Testis (tissue), 3 donors: Measurements from ENCODE around the gene ZNF784. TPM values are rescaled to one million over a fixed set of nuclear protein-coding genes. Genes with fewer than 3 reads are reported as not detected.

Experiments
- DNase-seq: peaks from one replicate; pipeline ENCODE4 v3.0.0-alpha.2; 2019
- H3K27ac ChIP-seq, 2 donors: fragments of 200-600 bp; sonication (generic); one replicate each; pipeline ENCODE4 v1.5.1; 2019
- H3K27me3 ChIP-seq: fragments of 200-600 bp; sonication (generic); one replicate; pipeline ENCODE4 v1.5.1; 2019
- H3K36me3 ChIP-seq: fragments of 200-600 bp; sonication (generic); one replicate; pipeline ENCODE4 v1.5.1; 2017; ENCODE audit warnings: low read depth; ENCODE audit errors: missing control alignments
- H3K4me1 ChIP-seq: fragments of 200-600 bp; sonication (generic); one replicate; pipeline ENCODE4 v1.5.1; 2019
- H3K4me3 ChIP-seq, 2 donors: fragments of 200-600 bp; sonication (generic); one replicate each; pipeline ENCODE4 v1.5.1; 2017 to 2019
- H3K9me3 ChIP-seq: fragments of 200-600 bp; sonication (generic); one replicate; pipeline ENCODE4 v1.5.1; 2017
- CTCF ChIP-seq, 3 experiments: fragments of 450-650 bp in 2 of 3; fragments of 200-600 bp in 1 of 3; sonication (generic) in 1 of 3; IDR thresholded peaks; one replicate each; pipeline ENCODE4 v1.5.1; 2016 to 2019; ENCODE audit warnings: antibody characterized with exemption in 3 of 3, mild to moderate bottlenecking in 2 of 3, moderate library complexity in 1 of 3
- POLR2A ChIP-seq: fragments of 450-650 bp; IDR thresholded peaks from one replicate; pipeline ENCODE4 v1.6.1; 2017; ENCODE audit warnings: antibody characterized with exemption, mild to moderate bottlenecking, moderate library complexity
- WGBS, 2 donors: methylation state at CpG; one replicate each; pipeline ENCODE4 v1.1.5; 2018; 5-methylcytosine and 5-hydroxymethylcytosine counted together
- intact Hi-C: fragments of 100-400 bp; cut with DNase I; formaldehyde crosslinking; loops from one replicate; pipeline ENCODE4 v1.15.1; 2023; ENCODE audit warnings: low total_unique reads
- polyA plus RNA-seq: library from polyadenylated mRNA; stranded (reverse); fragments of 350-450 nt; fragmentation: Illumina TruSeq; extraction: RNeasy Lipid Tissue Mini Kit (QIAGEN cat#74804); gene quantifications from one replicate; pipeline ENCODE4 v1.2.3, GENCODE V29; 2014; ENCODE audit warnings: low read depth, low replicate concordance; ENCODE audit not compliant: insufficient read depth
- total RNA-seq, 2 donors: library from RNA; depleted of rRNA; stranded (reverse); fragments of >200 nt; gene quantifications; one replicate each; pipeline ENCODE4 v1.2.3, GENCODE V29; 2016

Gene ZNF784
- total and polyA plus RNA-seq, 3 donors from 2014 or later = 6.6 to 13.0 (median 10.3) TPM

GRCh38 chr19:55592391-55593090 is 31.8 kb downstream of the ZNF784 start:
- H3K9me3 ChIP-seq = no peaks in the 10 kb centered on the region
- no peak for TF ChIP-seq POLR2A
- no peak for TF ChIP-seq CTCF (IDR thresholded peaks at IDR 0.05)
- H3K36me3 ChIP-seq = no peaks in the 10 kb centered on the region
- DNase-seq = no peak
- H3K4me1 ChIP-seq = no peaks in the 10 kb centered on the region
- H3K4me3 ChIP-seq = peak overlapping the region; percentile 29 to 43
- H3K27ac ChIP-seq = no peak overlapping the region
- WGBS, 2 donors = 40 to 81% methylated on average over 1 to 42 of the region's 73 CpGs
- no peaks in the 10 kb centered on the region for H3K27me3 ChIP-seq
- intact Hi-C loops = no loop called here

- Histone ChIP-seq H3K27ac (no peak overlapping the region), H3K4me3 (no peak overlapping the region), H3K27me3 (no peaks in the 10 kb centered on the region), H3K9me3 (no peaks in the 10 kb centered on the region), H3K36me3 (no peaks in the 10 kb centered on the region), H3K4me1 (peaks cover 8% of the 10 kb centered on the region)
- TF ChIP-seq CTCF (IDR thresholded peaks at IDR 0.05) (no peak), POLR2A (no peak)
- DNase-seq = peak; percentile 48
- intact Hi-C loops = no loop called here
- 67 to 69% methylated on average over 9 to 10 of the region's 10 CpGs for WGBS, 2 donors
Measured at GRCh38 chr19:55591555-55591954, 32.8 kb downstream of the ZNF784 start.

GRCh38 chr19:55590617-55591016 is 33.7 kb downstream of the ZNF784 start:
- 67 to 79% methylated on average over 10 of the region's 10 CpGs for WGBS, 2 donors
- no peak for DNase-seq
- TF ChIP-seq POLR2A (no peak), CTCF (IDR thresholded peaks at IDR 0.05) (no peak)

GRCh38 chr19:55590109-55590508 is 34.3 kb downstream of the ZNF784 start:
- intact Hi-C loops = no loop called here
- TF ChIP-seq CTCF (IDR thresholded peaks at IDR 0.05) = no peak
- no peak for TF ChIP-seq POLR2A

More at GRCh38 chr19:55590617-55591016, 33.7 kb downstream of the ZNF784 start:
- Histone ChIP-seq H3K4me3 (no peak overlapping the region), H3K27me3 (no peaks in the 10 kb centered on the region), H3K4me1 (peaks cover 15% of the 10 kb centered on the region), H3K27ac (no peak overlapping the region), H3K36me3 (no peaks in the 10 kb centered on the region), H3K9me3 (no peaks in the 10 kb centered on the region)
- intact Hi-C loops = no loop called here

GRCh38 chr19:55588738-55589137 is 35.6 kb downstream of the ZNF784 start:
- no peak for DNase-seq
- no peak overlapping the region for H3K27ac ChIP-seq
- 92% methylated on average over 8 of the region's 8 CpGs for WGBS, 2 donors
- H3K36me3 ChIP-seq = no peaks in the 10 kb centered on the region
- H3K4me1 ChIP-seq = peaks cover 15% of the 10 kb centered on the region
- TF ChIP-seq CTCF (IDR thresholded peaks at IDR 0.05) (no peak), POLR2A (no peak)
- no peaks in the 10 kb centered on the region for H3K27me3 ChIP-seq
- H3K4me3 ChIP-seq = no peak overlapping the region
- H3K9me3 ChIP-seq = no peaks in the 10 kb centered on the region
- intact Hi-C loops = no loop called here

More at GRCh38 chr19:55590109-55590508, 34.3 kb downstream of the ZNF784 start:
- H3K4me3 ChIP-seq = no peak overlapping the region
- WGBS, 2 donors = 59 to 65% methylated on average over 7 of the region's 7 CpGs
- no peak overlapping the region for H3K27ac ChIP-seq
- H3K36me3 ChIP-seq = no peaks in the 10 kb centered on the region
- H3K9me3 ChIP-seq = no peaks in the 10 kb centered on the region
- H3K4me1 ChIP-seq = peaks cover 15% of the 10 kb centered on the region
- DNase-seq = no peak
- H3K27me3 ChIP-seq = no peaks in the 10 kb centered on the region
